Fibroblast of lung (primary cell): Measurements from ENCODE around the gene FXYD6.

Experiments
- EZH2 ChIP-seq: IDR thresholded peaks from 2 replicates; pipeline ENCODE4 v1.5.1; 2012; ENCODE audit warnings: low read length, control low read depth, mild to moderate bottlenecking; ENCODE audit errors: missing control alignments
- TF ChIP-seq, protein P1 (sequence below), 2 donors: IDR thresholded peaks in 1 of 2; conservative IDR thresholded peaks in 1 of 2; 1 replicate in 1 of 2; 2 replicates in 1 of 2; pipeline ENCODE4 v1.5.1; 2011 to 2012; ENCODE audit warnings: low read length in 2 of 2, control low read depth in 1 of 2, inconsistent platforms in 1 of 2, low read depth in 1 of 2, mild to moderate bottlenecking in 1 of 2

DNA sequence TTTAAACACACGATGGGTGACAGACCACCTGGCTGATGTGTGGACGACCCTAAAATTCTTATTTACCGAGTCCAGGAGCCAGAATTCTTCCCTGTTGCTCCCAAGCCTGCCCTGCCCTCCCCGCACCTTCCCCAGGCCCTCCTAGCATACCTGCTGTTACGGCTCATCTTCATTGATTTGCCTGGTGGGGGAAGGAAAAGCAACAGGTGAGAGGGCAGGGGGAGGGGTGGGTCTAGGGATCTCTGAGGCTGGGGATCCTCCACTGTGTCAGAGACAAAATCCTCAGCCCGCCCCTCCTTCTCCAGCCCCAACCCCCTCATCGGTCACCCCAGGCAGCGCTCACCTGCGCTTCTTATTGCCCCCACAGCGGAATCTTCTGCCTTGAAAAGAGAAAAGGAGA is 55.9 kb downstream of the FXYD6 start:
- TF ChIP-seq, protein P1, sequence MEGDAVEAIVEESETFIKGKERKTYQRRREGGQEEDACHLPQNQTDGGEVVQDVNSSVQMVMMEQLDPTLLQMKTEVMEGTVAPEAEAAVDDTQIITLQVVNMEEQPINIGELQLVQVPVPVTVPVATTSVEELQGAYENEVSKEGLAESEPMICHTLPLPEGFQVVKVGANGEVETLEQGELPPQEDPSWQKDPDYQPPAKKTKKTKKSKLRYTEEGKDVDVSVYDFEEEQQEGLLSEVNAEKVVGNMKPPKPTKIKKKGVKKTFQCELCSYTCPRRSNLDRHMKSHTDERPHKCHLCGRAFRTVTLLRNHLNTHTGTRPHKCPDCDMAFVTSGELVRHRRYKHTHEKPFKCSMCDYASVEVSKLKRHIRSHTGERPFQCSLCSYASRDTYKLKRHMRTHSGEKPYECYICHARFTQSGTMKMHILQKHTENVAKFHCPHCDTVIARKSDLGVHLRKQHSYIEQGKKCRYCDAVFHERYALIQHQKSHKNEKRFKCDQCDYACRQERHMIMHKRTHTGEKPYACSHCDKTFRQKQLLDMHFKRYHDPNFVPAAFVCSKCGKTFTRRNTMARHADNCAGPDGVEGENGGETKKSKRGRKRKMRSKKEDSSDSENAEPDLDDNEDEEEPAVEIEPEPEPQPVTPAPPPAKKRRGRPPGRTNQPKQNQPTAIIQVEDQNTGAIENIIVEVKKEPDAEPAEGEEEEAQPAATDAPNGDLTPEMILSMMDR (conservative IDR thresholded peaks at IDR 0.05 in 1 of 2, IDR thresholded peaks at IDR 0.05 in 1 of 2; ENCODE audit: low read depth in 1 of 2, low read length in 2 of 2), result no peak
- no peak for TF ChIP-seq EZH2
